ENCODE results near the gene LIF. TPM values are rescaled to one million over a fixed set of nuclear protein-coding genes. Genes with fewer than 3 reads are reported as not detected.

Gene LIF
- total and polyA plus RNA-seq, 4 donors = 0.08 to 0.10 (median 0.09) TPM; not detected in 1

DNA sequence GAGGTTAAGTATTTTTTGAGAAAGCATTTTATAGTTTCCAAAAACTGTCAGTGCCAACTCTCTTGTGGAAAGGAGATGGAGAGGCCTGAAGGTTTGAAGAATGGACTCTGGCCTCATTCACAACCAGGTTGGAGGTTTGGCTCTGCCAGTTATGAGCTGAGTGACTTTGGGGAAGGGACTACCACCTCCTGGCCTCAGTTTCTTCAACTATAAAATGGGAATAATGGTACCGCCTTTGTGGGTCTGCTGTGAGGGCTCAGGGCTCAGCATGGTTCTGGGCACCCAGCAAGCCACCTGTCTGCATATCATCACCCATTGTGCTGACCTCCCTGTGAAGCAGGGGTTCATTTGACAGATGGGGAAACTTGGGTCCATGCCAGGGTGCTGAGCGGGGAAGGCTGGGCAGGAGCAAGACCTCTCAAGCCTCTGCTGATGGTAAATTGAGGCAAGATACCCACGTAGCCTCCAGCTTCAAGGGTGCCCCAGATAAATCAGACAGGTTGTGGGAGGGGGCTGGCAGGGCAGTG is 3.5 kb upstream of the LIF start:
- no peak for DNase-seq (ENCODE audit: low spot score)
- WGBS = 94% methylated on average over 3 of the region's 3 CpGs
- Histone ChIP-seq H3K36me3 (ENCODE audit: control insufficient read depth in 4 of 4, insufficient read depth in 3 of 4, low read depth in 1 of 4, low read length in 3 of 4) (no peaks in the 10 kb centered on the region), H3K27me3 (ENCODE audit: control insufficient read depth in 4 of 4, insufficient read depth in 4 of 4, low read length in 3 of 4) (peaks cover 0 to 7% (median 2%) of the 10 kb centered on the region in 4 donors), H3K9ac (ENCODE audit: low read depth in 1 of 2, low read length in 2 of 2) (no peak overlapping the region), H3K4me3 (ENCODE audit: low read depth in 1 of 3, low read length in 3 of 3) (no peak overlapping the region), H3K9me3 (ENCODE audit: control insufficient read depth in 4 of 4, low read length in 3 of 4) (no peaks in the 10 kb centered on the region), H3K4me1 (ENCODE audit: control insufficient read depth in 4 of 4, insufficient read depth in 4 of 4, low read length in 3 of 4) (peaks cover 5 to 23% (median 13%) of the 10 kb centered on the region in 4 donors), H3K27ac (ENCODE audit: low read depth in 1 of 2, low read length in 2 of 2) (no peak overlapping the region)
- TF ChIP-seq GABPA (IDR thresholded peaks at IDR 0.05 in 1 of 2, conservative IDR thresholded peaks at IDR 0.05 in 1 of 2) = no peak
- TF ChIP-seq RAD21 (IDR thresholded peaks at IDR 0.05) = no peak
- TF ChIP-seq SP1 (IDR thresholded peaks at IDR 0.05) = no peak
- TF ChIP-seq, protein P1, sequence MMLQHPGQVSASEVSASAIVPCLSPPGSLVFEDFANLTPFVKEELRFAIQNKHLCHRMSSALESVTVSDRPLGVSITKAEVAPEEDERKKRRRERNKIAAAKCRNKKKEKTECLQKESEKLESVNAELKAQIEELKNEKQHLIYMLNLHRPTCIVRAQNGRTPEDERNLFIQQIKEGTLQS (IDR thresholded peaks at IDR 0.05) = no peak
- TF ChIP-seq EGR1 (IDR thresholded peaks at IDR 0.05; ENCODE audit: low read depth in 2 of 2) = no peak
- TF ChIP-seq, protein P2, sequence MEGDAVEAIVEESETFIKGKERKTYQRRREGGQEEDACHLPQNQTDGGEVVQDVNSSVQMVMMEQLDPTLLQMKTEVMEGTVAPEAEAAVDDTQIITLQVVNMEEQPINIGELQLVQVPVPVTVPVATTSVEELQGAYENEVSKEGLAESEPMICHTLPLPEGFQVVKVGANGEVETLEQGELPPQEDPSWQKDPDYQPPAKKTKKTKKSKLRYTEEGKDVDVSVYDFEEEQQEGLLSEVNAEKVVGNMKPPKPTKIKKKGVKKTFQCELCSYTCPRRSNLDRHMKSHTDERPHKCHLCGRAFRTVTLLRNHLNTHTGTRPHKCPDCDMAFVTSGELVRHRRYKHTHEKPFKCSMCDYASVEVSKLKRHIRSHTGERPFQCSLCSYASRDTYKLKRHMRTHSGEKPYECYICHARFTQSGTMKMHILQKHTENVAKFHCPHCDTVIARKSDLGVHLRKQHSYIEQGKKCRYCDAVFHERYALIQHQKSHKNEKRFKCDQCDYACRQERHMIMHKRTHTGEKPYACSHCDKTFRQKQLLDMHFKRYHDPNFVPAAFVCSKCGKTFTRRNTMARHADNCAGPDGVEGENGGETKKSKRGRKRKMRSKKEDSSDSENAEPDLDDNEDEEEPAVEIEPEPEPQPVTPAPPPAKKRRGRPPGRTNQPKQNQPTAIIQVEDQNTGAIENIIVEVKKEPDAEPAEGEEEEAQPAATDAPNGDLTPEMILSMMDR (IDR thresholded peaks at IDR 0.05; ENCODE audit: low read depth, low read length, missing input control) = no peak
- no peak for TF ChIP-seq RXRA (IDR thresholded peaks at IDR 0.05)
- no peak for TF ChIP-seq JUND (IDR thresholded peaks at IDR 0.05)
- TF ChIP-seq HNF4G (IDR thresholded peaks at IDR 0.05) = no peak
- TF ChIP-seq NR2F2 (IDR thresholded peaks at IDR 0.05) = no peak

DNA sequence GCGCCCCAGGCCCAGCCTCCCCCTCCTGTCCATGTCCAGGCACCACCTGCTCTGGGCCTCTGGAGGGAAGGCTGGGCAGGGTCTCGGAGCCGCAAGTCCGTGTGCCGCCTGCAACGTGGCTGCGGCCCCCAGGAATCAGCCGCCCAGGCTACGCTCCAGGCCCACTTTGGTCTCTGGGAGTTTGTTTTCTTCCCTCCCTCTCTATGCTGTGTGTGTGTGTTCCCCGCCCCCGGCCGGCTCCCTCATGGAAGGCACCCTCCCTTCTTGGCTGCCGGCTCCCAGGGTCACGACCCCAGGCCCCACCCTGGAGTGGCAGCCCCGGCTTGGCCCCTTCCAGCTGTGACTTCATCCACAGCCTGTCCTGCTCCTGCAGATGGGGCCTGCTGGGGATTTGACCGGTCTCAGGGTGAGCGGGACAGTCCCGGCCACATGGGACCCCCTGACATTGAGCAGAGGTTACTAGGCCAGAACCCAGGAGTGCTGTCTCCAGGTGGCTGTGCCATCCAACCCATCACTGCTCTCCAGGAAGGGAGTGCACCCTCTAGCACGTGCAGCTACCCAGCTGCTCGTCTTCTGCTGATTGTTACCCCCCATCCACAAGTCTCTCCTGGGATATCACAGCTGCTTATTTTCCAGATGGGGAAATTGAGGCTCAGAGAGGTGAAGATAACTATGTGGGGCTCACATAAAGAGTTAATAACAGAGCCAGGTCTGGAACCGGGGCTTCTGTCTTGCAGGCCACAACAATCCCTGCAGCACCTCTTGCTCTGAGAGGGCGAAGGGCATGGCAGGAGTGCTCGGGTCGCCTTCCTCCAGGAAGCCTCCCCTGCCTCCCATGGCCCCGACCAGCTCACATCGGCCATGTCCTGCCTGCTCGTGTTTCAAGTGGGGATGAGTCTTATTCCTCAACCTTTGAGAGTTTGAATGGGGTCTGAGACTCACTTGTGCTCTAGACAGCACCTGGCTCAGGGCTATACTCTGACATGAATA is 2.8 kb upstream of the LIF start:
- WGBS = 78% methylated on average over 27 of the region's 27 CpGs
- no peak for TF ChIP-seq FOXA1 (IDR thresholded peaks at IDR 0.05)
- TF ChIP-seq NR2F2 (IDR thresholded peaks at IDR 0.05) = no peak
- TF ChIP-seq JUND (IDR thresholded peaks at IDR 0.05) = no peak
- TF ChIP-seq, protein P3, sequence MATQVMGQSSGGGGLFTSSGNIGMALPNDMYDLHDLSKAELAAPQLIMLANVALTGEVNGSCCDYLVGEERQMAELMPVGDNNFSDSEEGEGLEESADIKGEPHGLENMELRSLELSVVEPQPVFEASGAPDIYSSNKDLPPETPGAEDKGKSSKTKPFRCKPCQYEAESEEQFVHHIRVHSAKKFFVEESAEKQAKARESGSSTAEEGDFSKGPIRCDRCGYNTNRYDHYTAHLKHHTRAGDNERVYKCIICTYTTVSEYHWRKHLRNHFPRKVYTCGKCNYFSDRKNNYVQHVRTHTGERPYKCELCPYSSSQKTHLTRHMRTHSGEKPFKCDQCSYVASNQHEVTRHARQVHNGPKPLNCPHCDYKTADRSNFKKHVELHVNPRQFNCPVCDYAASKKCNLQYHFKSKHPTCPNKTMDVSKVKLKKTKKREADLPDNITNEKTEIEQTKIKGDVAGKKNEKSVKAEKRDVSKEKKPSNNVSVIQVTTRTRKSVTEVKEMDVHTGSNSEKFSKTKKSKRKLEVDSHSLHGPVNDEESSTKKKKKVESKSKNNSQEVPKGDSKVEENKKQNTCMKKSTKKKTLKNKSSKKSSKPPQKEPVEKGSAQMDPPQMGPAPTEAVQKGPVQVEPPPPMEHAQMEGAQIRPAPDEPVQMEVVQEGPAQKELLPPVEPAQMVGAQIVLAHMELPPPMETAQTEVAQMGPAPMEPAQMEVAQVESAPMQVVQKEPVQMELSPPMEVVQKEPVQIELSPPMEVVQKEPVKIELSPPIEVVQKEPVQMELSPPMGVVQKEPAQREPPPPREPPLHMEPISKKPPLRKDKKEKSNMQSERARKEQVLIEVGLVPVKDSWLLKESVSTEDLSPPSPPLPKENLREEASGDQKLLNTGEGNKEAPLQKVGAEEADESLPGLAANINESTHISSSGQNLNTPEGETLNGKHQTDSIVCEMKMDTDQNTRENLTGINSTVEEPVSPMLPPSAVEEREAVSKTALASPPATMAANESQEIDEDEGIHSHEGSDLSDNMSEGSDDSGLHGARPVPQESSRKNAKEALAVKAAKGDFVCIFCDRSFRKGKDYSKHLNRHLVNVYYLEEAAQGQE (IDR thresholded peaks at IDR 0.05) = no peak
- no peak for TF ChIP-seq HNF4G (IDR thresholded peaks at IDR 0.05)
- TF ChIP-seq SP1 (IDR thresholded peaks at IDR 0.05) = no peak
- TF ChIP-seq, protein P4, sequence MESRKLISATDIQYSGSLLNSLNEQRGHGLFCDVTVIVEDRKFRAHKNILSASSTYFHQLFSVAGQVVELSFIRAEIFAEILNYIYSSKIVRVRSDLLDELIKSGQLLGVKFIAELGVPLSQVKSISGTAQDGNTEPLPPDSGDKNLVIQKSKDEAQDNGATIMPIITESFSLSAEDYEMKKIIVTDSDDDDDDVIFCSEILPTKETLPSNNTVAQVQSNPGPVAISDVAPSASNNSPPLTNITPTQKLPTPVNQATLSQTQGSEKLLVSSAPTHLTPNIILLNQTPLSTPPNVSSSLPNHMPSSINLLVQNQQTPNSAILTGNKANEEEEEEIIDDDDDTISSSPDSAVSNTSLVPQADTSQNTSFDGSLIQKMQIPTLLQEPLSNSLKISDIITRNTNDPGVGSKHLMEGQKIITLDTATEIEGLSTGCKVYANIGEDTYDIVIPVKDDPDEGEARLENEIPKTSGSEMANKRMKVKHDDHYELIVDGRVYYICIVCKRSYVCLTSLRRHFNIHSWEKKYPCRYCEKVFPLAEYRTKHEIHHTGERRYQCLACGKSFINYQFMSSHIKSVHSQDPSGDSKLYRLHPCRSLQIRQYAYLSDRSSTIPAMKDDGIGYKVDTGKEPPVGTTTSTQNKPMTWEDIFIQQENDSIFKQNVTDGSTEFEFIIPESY (IDR thresholded peaks at IDR 0.05) = no peak
- no peak overlapping the region for H3K9ac ChIP-seq (ENCODE audit: low read depth in 1 of 2, low read length in 2 of 2)

More for the DNA sequence above, 2.8 kb upstream of the LIF start:
- Histone ChIP-seq H3K4me1 (ENCODE audit: control insufficient read depth in 4 of 4, insufficient read depth in 4 of 4, low read length in 3 of 4) (peaks cover 5 to 23% (median 13%) of the 10 kb centered on the region in 4 donors), H3K27me3 (ENCODE audit: control insufficient read depth in 4 of 4, insufficient read depth in 4 of 4, low read length in 3 of 4) (peaks cover 0 to 7% (median 2%) of the 10 kb centered on the region in 4 donors), H3K4me3 (ENCODE audit: low read depth in 1 of 3, low read length in 3 of 3) (no peak overlapping the region), H3K36me3 (ENCODE audit: control insufficient read depth in 4 of 4, insufficient read depth in 3 of 4, low read depth in 1 of 4, low read length in 3 of 4) (no peaks in the 10 kb centered on the region), H3K27ac (ENCODE audit: low read depth in 1 of 2, low read length in 2 of 2) (no peak overlapping the region), H3K9me3 (ENCODE audit: control insufficient read depth in 4 of 4, low read length in 3 of 4) (no peaks in the 10 kb centered on the region)
- no peak for DNase-seq (ENCODE audit: low spot score)

All from liver (tissue), 9 donors.